Cardiac muscle cell (in vitro differentiated cells and primary cell): ENCODE measurements around the gene PTCD3. TPM values are rescaled to one million over a fixed set of nuclear protein-coding genes. Genes with fewer than 3 reads are reported as not detected.

ENCODE experiments used
- DNase-seq, 2 donors: peaks; one replicate each; pipeline versions ENCODE4 v3.0.0 to v3.0.0-alpha.2; 2010 to 2017; ENCODE audit warnings: low read depth in 1 of 2, low spot score in 1 of 2
- H3K27ac ChIP-seq: fragments of 200-600 bp; sonication (generic); 2 replicates; pipeline ENCODE4 v1.5.1; 2016
- H3K27me3 ChIP-seq: fragments of 200-600 bp; sonication (generic); 2 replicates; pipeline ENCODE4 v1.6.0; 2016; ENCODE audit warnings: control low read depth
- H3K36me3 ChIP-seq: fragments of 200-600 bp; sonication (generic); 2 replicates; pipeline ENCODE4 v1.5.1; 2016; ENCODE audit warnings: control low read depth
- H3K4me1 ChIP-seq: fragments of 200-600 bp; sonication (generic); 2 replicates; pipeline ENCODE4 v1.8.1; 2017; ENCODE audit warnings: low read depth, mild to moderate bottlenecking, mixed run types
- H3K4me3 ChIP-seq: fragments of 200-600 bp; sonication (generic); 2 replicates; pipeline ENCODE4 v1.5.1; 2016; ENCODE audit warnings: mild to moderate bottlenecking
- H3K9me3 ChIP-seq: fragments of 200-600 bp; sonication (generic); 2 replicates; pipeline ENCODE4 v1.5.1; 2017; ENCODE audit warnings: low read depth, mild to moderate bottlenecking, control low read depth
- polyA plus RNA-seq: library from polyadenylated mRNA; unstranded; fragments of >200 nt; fragmentation: Nextera tagmentation; extraction: Ambion mirVana; gene quantifications from 2 replicates; pipeline ENCODE4 v1.2.1, GENCODE V29; 2016
- total RNA-seq: library from RNA; depleted of rRNA; stranded (reverse); fragments of >200 nt; gene quantifications from 2 replicates; pipeline ENCODE4 v1.2.3, GENCODE V29; 2016
- TF ChIP-seq, protein P1 (sequence below): IDR thresholded peaks from 2 replicates; pipeline ENCODE4 v1.5.1; 2012; ENCODE audit warnings: low read depth, mild to moderate bottlenecking, low read length

The PTCD3 gene
- total and polyA plus RNA-seq, 2 experiments from 2014 or later, result 112 to 180 TPM

DNA sequence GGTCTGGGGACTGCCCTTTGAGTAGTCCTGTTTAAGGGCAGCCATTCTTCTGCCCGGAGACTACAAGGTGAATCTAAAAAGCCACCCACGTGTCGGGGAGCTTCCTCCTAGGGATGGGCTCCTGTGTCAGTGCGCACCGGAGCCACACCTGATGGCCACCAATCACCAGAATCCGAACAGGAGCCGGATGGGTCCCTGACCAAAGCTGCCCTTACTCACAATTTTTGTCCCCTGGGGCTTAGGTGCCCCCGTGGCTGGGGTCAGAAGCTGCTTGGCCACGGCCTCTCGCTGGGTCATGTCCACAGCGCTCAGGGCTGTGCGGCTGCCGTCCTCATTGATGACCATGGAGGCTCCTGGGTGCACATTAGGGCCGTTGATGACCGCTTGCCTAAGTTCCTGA, 31.2 kb upstream of the PTCD3 start:
- Histone ChIP-seq H3K36me3 (peaks cover 32% of the 10 kb centered on the region), H3K4me3 (no peak overlapping the region), H3K27me3 (no peaks in the 10 kb centered on the region), H3K4me1 (no peaks in the 10 kb centered on the region), H3K9me3 (no peaks in the 10 kb centered on the region), H3K27ac (no peak overlapping the region)
- TF ChIP-seq, protein P1, sequence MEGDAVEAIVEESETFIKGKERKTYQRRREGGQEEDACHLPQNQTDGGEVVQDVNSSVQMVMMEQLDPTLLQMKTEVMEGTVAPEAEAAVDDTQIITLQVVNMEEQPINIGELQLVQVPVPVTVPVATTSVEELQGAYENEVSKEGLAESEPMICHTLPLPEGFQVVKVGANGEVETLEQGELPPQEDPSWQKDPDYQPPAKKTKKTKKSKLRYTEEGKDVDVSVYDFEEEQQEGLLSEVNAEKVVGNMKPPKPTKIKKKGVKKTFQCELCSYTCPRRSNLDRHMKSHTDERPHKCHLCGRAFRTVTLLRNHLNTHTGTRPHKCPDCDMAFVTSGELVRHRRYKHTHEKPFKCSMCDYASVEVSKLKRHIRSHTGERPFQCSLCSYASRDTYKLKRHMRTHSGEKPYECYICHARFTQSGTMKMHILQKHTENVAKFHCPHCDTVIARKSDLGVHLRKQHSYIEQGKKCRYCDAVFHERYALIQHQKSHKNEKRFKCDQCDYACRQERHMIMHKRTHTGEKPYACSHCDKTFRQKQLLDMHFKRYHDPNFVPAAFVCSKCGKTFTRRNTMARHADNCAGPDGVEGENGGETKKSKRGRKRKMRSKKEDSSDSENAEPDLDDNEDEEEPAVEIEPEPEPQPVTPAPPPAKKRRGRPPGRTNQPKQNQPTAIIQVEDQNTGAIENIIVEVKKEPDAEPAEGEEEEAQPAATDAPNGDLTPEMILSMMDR, result no peak
- no peak for DNase-seq

DNA sequence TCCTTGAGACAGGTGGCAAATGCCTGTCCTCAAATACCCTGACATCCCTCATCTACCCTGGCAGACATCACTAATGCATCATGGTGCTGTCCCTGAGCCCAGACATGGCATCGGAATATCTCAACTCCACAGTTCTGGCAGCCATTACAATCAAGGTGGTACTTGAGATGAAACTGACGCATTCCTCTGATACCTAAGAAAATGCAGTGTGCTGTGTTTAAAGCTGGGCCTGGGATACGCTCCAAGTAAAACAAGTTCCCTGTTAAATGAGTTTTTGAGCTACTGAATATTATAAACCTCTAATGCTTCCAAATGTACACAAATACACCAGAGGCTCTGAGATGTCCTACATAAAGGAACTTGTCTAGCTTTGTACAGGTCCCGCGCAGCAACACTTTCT, 30.1 kb upstream of the PTCD3 start:
- H3K36me3 ChIP-seq, result peaks cover 32% of the 10 kb centered on the region
- H3K4me1 ChIP-seq, result no peaks in the 10 kb centered on the region

DNA sequence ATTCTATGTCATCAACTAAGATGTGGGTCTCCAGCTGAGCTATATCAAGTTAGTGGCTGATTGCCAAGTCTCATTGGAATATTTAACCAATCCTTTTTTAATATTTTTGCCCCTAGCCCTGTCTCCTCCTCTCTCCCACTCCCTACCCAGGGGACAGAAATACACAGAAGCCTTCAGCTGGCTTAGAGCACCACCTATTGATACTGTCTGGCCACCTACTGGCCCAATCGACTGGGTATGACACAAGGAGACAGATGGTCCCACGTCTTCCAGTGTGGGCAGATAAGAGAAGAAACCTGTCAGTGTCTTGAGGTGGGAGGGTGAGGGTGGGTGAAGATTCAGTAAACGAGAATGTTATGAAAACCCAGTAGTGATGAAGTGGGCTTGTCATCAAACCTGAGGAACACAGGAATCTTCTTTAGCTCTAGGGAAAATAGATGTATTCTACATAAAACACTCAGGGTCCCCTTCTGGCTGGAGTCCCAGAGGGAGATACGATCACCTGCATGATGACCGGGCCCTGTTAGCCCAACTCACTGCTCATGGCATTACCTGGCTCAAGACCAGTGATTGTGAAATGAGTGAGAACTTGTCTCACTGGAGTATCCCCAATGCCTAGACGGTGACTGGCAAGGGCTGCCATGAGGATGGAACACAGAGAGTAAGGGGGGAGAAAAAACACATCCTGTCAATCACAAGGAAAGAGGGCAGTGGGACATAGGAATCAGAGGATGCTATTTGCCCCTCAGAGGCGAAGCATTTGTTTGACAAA, 27.1 kb upstream of the PTCD3 start:
- no peaks in the 10 kb centered on the region for H3K27me3 ChIP-seq
- H3K36me3 ChIP-seq, result peaks cover 39% of the 10 kb centered on the region
- TF ChIP-seq, protein P1, result peak; percentile 72
- peak; percentile 43 to 71 for DNase-seq
- H3K9me3 ChIP-seq, result no peaks in the 10 kb centered on the region
- H3K4me3 ChIP-seq, result no peak overlapping the region
- no peaks in the 10 kb centered on the region for H3K4me1 ChIP-seq
- H3K27ac ChIP-seq, result no peak overlapping the region

More for the DNA sequence above, 30.1 kb upstream of the PTCD3 start:
- DNase-seq, result no peak
- H3K9me3 ChIP-seq, result no peaks in the 10 kb centered on the region
- H3K27me3 ChIP-seq, result no peaks in the 10 kb centered on the region
- no peak overlapping the region for H3K27ac ChIP-seq
- TF ChIP-seq, protein P1, result no peak
- H3K4me3 ChIP-seq, result no peak overlapping the region

DNA sequence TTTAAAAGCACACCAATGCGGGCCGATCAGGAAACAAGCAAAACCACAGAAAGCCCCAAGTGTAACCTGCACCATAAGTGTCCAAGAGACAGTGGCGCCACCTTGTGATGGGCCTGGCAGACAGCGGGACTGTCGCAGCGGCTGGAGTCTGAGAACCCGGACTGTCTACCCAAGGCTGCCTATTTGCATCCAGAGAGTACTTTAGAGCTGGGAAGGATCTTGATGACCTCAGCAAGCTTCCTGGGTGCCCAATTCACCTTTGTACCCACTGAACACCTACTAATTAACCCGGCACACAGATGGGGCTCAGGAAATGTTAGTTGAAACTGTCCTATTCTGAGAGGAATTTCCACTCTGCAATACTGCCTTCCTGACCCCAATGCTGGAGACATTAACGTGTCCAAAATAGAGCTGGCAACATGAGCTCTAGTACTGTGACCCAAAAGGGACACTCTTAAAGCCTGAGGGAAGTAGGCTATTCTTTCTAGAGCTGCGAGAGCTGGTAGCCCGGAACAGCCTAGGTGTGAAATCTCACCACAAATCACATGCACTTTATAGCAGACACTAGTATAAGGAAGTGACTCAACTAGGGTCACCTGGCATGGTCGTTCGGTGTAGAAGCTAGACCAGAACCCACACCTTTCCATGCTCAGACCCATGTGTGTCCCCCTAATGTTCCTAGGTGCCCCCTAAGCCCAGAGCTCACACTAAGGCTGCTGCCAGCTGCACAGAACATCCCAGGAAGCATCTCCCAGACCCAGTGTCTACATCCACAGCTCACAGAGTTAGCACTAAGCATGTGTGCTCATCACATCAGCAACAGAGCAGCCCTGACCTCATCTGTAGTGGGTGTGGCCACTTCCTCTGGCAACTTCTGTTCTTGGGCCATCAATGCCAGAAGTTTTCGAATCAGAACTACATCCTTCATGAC, 25.8 kb upstream of the PTCD3 start:
- TF ChIP-seq, protein P1, result peak; percentile 86
- DNase-seq, result peak; percentile 78 to 81
- Histone ChIP-seq H3K27ac (no peak overlapping the region), H3K27me3 (no peaks in the 10 kb centered on the region), H3K36me3 (peaks cover 33% of the 10 kb centered on the region), H3K4me3 (no peak overlapping the region), H3K9me3 (no peaks in the 10 kb centered on the region), H3K4me1 (no peaks in the 10 kb centered on the region)

DNA sequence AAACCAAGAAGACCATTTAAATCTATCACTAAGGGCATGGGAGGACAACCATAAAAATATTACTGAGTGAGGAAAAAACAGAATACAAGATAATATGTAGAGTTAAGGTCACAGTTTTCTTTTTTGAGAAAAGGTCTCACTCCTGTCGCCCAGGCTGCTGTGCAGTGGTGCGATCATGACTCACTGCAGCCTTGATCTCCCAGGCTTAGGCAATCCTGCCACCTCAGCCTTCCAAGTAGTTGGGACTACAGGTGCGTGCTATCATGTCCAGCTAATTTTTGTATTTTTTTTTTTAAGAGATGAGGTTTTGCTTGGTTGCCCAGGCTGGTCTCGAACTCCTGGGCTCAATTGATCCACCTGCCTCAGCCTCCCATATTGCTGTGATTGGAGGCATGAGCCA, 24.3 kb upstream of the PTCD3 start:
- DNase-seq, result no peak
- TF ChIP-seq, protein P1, result no peak
- no peaks in the 10 kb centered on the region for H3K27me3 ChIP-seq
- no peak overlapping the region for H3K4me3 ChIP-seq
- peaks cover 38% of the 10 kb centered on the region for H3K36me3 ChIP-seq
- no peaks in the 10 kb centered on the region for H3K9me3 ChIP-seq
- H3K27ac ChIP-seq, result no peak overlapping the region
- H3K4me1 ChIP-seq, result no peaks in the 10 kb centered on the region
